HCT116 (cell line): ENCODE results near the gene BTBD9. TPM values are rescaled to one million over a fixed set of nuclear protein-coding genes. Genes with fewer than 3 reads are reported as not detected.

Experiments used
- ATAC-seq: fragments of 200-7000 bp; cut with Tn5 transposase; 2 replicates; pipeline ENCODE4 v1.9.1; 2020; ENCODE audit warnings: mild to moderate bottlenecking, moderate library complexity
- BruUV-seq: library from RNA; stranded (reverse); fragments of 400-500 nt; replicated peaks from 2 replicates; lab custom pipeline; 2021; lab: Mats Ljungman, UMichigan
- CTCF ChIA-PET: fragments of 300-600 bp; sonication (Branson Sonifier 250); formaldehyde crosslinking; loops from one replicate; lab custom pipeline; 2021; ENCODE audit warnings: antibody characterized with exemption; lab: Charles Lee
- POLR2A ChIA-PET: fragments of 300-600, 350-600 bp; sonication (Branson Sonifier 250); formaldehyde crosslinking; loops from one replicate; lab custom pipeline; 2021; ENCODE audit warnings: antibody characterized with exemption; lab: Charles Lee
- RAD21 ChIA-PET, 2 experiments: fragments of 300-600 bp; sonication (Branson Sonifier 250); formaldehyde crosslinking; loops; one replicate each; lab custom pipeline; 2023; ENCODE audit warnings: low total read pairs in 2 of 2; ENCODE audit not compliant: uncharacterized antibody in 2 of 2, unreplicated experiment in 2 of 2, low non-redundant PET in 1 of 2; lab: Charles Lee
- DNase-seq: peaks from one replicate; pipeline ENCODE4 v3.0.0-alpha.2; 2010; ENCODE audit warnings: low read depth, low spot score
- H2AFZ ChIP-seq: fragments of 200-600 bp; shearing (Covaris generic), sonication (generic); 2 replicates; pipeline ENCODE4 v1.6.1; 2017; ENCODE audit warnings: low read depth, mixed run types, mixed read lengths, antibody characterized with exemption, low read length; ENCODE audit not compliant: poor library complexity, severe bottlenecking
- H3K27ac ChIP-seq: 2 replicates; pipeline ENCODE4 v1.5.1; 2012; ENCODE audit warnings: low read depth, low read length
- H3K27me3 ChIP-seq: fragments of 200-600 bp; sonication (generic); 2 replicates; pipeline ENCODE4 v1.6.1; 2016; ENCODE audit warnings: mixed run types, low read length, mixed read lengths; ENCODE audit not compliant: insufficient read depth
- H3K36me3 ChIP-seq, 2 experiments: fragments of 200-500 bp in 1 of 2; fragments of 200-600 bp in 1 of 2; sonication (Bioruptor generic) in 1 of 2; sonication (generic) in 1 of 2; 2 replicates each; pipeline versions ENCODE4 v1.5.1 to v1.6.1; 2014 to 2016; ENCODE audit warnings: low read length in 2 of 2, inconsistent platforms in 1 of 2, mixed read lengths in 1 of 2, mixed run types in 1 of 2; ENCODE audit not compliant: insufficient read depth in 2 of 2, control insufficient read depth in 1 of 2
- H3K4me1 ChIP-seq, 2 experiments: fragments of 200-600 bp in 1 of 2; sonication (generic) in 1 of 2; 2 replicates each; pipeline versions ENCODE4 v1.5.1 to v1.6.1; 2012 to 2017; ENCODE audit warnings: low read length in 2 of 2, inconsistent platforms in 1 of 2, mild to moderate bottlenecking in 1 of 2, mixed read lengths in 1 of 2, mixed run types in 1 of 2, moderate library complexity in 1 of 2; ENCODE audit not compliant: insufficient read depth in 2 of 2, control insufficient read depth in 1 of 2
- H3K4me2 ChIP-seq: fragments of 200-600 bp; sonication (generic); 2 replicates; pipeline ENCODE4 v1.6.1; 2017; ENCODE audit warnings: mixed run types, low read length, mixed read lengths
- H3K4me3 ChIP-seq, 2 experiments: fragments of 200-600 bp in 1 of 2; sonication (generic) in 1 of 2; replicated peaks in 1 of 2; 2 replicates each; pipeline ENCODE4 v1.5.1; 2011 to 2016; ENCODE audit warnings: low read length in 2 of 2, control low read depth in 1 of 2, low read depth in 1 of 2, mild to moderate bottlenecking in 1 of 2, mixed read lengths in 1 of 2, mixed run types in 1 of 2
- H3K79me2 ChIP-seq: fragments of 200-600 bp; sonication (generic); 2 replicates; pipeline ENCODE4 v1.6.1; 2017; ENCODE audit warnings: mild to moderate bottlenecking, mixed run types, low read length, moderate library complexity, mixed read lengths; ENCODE audit not compliant: insufficient read depth
- H3K9ac ChIP-seq: fragments of 200-600 bp; sonication (generic); 2 replicates; pipeline ENCODE4 v1.6.1; 2016; ENCODE audit warnings: low read length, mixed read lengths
- H3K9me2 ChIP-seq: fragments of 200-600 bp; sonication (generic), shearing (Covaris generic); 2 replicates; pipeline ENCODE4 v1.6.1; 2017; ENCODE audit warnings: mixed run types, mild to moderate bottlenecking, moderate library complexity; ENCODE audit not compliant: insufficient read depth
- H3K9me3 ChIP-seq, 2 experiments: fragments of 200-500 bp in 1 of 2; fragments of 200-600 bp in 1 of 2; sonication (Bioruptor generic) in 1 of 2; sonication (generic) in 1 of 2; 2 replicates each; pipeline ENCODE4 v1.6.1; 2014 to 2017; ENCODE audit warnings: low read length in 2 of 2, mixed read lengths in 2 of 2, inconsistent platforms in 1 of 2, low read depth in 1 of 2, mild to moderate bottlenecking in 1 of 2, mixed run types in 1 of 2, moderate library complexity in 1 of 2; ENCODE audit not compliant: control insufficient read depth in 1 of 2, insufficient read depth in 1 of 2
- H4K20me1 ChIP-seq: fragments of 200-600 bp; sonication (generic), shearing (Covaris generic); 2 replicates; pipeline ENCODE4 v1.6.1; 2017; ENCODE audit warnings: mixed run types, mild to moderate bottlenecking, moderate library complexity; ENCODE audit not compliant: insufficient read depth
- ATF3 ChIP-seq: IDR thresholded peaks from 2 replicates; pipeline ENCODE4 v1.6.1; 2012
- CEBPB ChIP-seq: IDR thresholded peaks from 2 replicates; pipeline ENCODE4 v1.6.1; 2012; ENCODE audit warnings: low read depth
- ELF1 ChIP-seq: IDR thresholded peaks from 2 replicates; pipeline ENCODE4 v1.6.1; 2012; ENCODE audit warnings: low read depth, borderline replicate concordance
- EZH2 ChIP-seq: fragments of 200-600 bp; sonication (generic); IDR thresholded peaks from 2 replicates; pipeline ENCODE4 v1.6.1; 2017; ENCODE audit warnings: antibody characterized with exemption, mixed run types
- EZH2phosphoT487 ChIP-seq: fragments of 200-600 bp; IDR thresholded peaks from 2 replicates; pipeline ENCODE4 v1.6.1; 2018; ENCODE audit warnings: antibody characterized with exemption, borderline replicate concordance
- FOSL1 ChIP-seq: IDR thresholded peaks from 2 replicates; pipeline ENCODE4 v1.6.1; 2012; ENCODE audit warnings: low read depth
- JUND ChIP-seq: IDR thresholded peaks from 2 replicates; pipeline ENCODE4 v1.6.1; 2012
- MAX ChIP-seq: IDR thresholded peaks from 2 replicates; pipeline ENCODE4 v1.6.1; 2012
- POLR2A ChIP-seq: IDR thresholded peaks from 2 replicates; pipeline ENCODE4 v1.7.0; 2011; ENCODE audit warnings: borderline replicate concordance; ENCODE audit not compliant: insufficient read depth, insufficient read length; ENCODE audit errors: extremely low read depth
- RAD21 ChIP-seq: IDR thresholded peaks from 2 replicates; pipeline ENCODE4 v1.6.1; 2012; ENCODE audit warnings: low read depth, mild to moderate bottlenecking
- REST ChIP-seq: IDR thresholded peaks from 2 replicates; pipeline ENCODE4 v1.6.1; 2012; ENCODE audit warnings: low read depth
- SIN3A ChIP-seq: IDR thresholded peaks from 2 replicates; pipeline ENCODE4 v1.6.1; 2012; ENCODE audit warnings: low read depth
- SRF ChIP-seq: IDR thresholded peaks from 2 replicates; pipeline ENCODE4 v1.6.1; 2012; ENCODE audit warnings: low read depth
- TCF7L2 ChIP-seq: IDR thresholded peaks from 2 replicates; pipeline ENCODE4 v1.7.0; 2011; ENCODE audit warnings: borderline replicate concordance, inconsistent platforms; ENCODE audit not compliant: insufficient read depth, insufficient read length; ENCODE audit errors: extremely low read depth
- YY1 ChIP-seq: IDR thresholded peaks from 2 replicates; pipeline ENCODE4 v1.6.1; 2011; ENCODE audit warnings: low read length, low read depth, moderate library complexity, mild to moderate bottlenecking; ENCODE audit not compliant: insufficient replicate concordance; ENCODE audit errors: extremely low read depth
- ZBTB33 ChIP-seq: IDR thresholded peaks from 2 replicates; pipeline ENCODE4 v1.6.1; 2011; ENCODE audit warnings: mild to moderate bottlenecking, low read length, moderate library complexity; ENCODE audit not compliant: insufficient replicate concordance; ENCODE audit errors: extremely low read depth
- intact Hi-C: fragments of 100-400 bp; cut with micrococcal nuclease; formaldehyde crosslinking; loops from 2 replicates; pipeline ENCODE4 v1.10.0; 2022
- total RNA-seq: library from RNA; stranded (reverse); gene quantifications from one replicate; pipeline ENCODE4 v1.2.1, GENCODE V29; 2021; ENCODE audit not compliant: unreplicated experiment

BTBD9 gene
- total RNA-seq, 1 experiment from 2014 or later = 10.9 TPM

GRCh38 chr6:38481211-38481836 is 158.4 kb downstream of the BTBD9 start:
- H3K79me2 ChIP-seq = no peaks in the 10 kb centered on the region
- H3K36me3 ChIP-seq = no peaks in the 10 kb centered on the region
- DNase-seq = no peak
- no peaks in the 10 kb centered on the region for H4K20me1 ChIP-seq
- H2AFZ ChIP-seq = no peak overlapping the region
- TF ChIP-seq TCF7L2 (no peak), FOSL1 (no peak), JUND (no peak), SRF (no peak), SIN3A (no peak), CEBPB (no peak)
- TF ChIP-seq, all 23 proteins: peak for 0
- Histone ChIP-seq H3K9me3 (no peaks in the 10 kb centered on the region), H3K27ac (no peak overlapping the region), H3K27me3 (no peaks in the 10 kb centered on the region), H3K4me1 (no peaks in the 10 kb centered on the region), H3K9me2 (no peaks in the 10 kb centered on the region), H3K4me2 (no peak overlapping the region), H3K9ac (no peak overlapping the region), H3K4me3 (no peak overlapping the region)
- RAD21 ChIA-PET = no interaction called here
- BruUV-seq = no TSS peak
- CTCF ChIA-PET = no interaction called here
- intact Hi-C loops = no loop called here
- POLR2A ChIA-PET = no interaction called here
- ATAC-seq = no peak

- CTCF ChIA-PET = no interaction called here
- TF ChIP-seq POLR2A (no peak), EZH2phosphoT487 (no peak), REST (no peak), EZH2 (no peak), YY1 (no peak), MAX (no peak), FOSL1 (no peak), ATF3 (no peak), RAD21 (no peak), ZBTB33 (no peak), ELF1 (no peak)
Observed at GRCh38 chr6:38480036-38480435, 159.7 kb downstream of the BTBD9 start.

More at GRCh38 chr6:38480036-38480435, 159.7 kb downstream of the BTBD9 start:
- BruUV-seq = no TSS peak
- Histone ChIP-seq H3K9me2 (no peaks in the 10 kb centered on the region), H2AFZ (no peak overlapping the region), H3K9me3 (no peaks in the 10 kb centered on the region), H3K27me3 (no peaks in the 10 kb centered on the region), H3K4me2 (no peak overlapping the region), H3K9ac (no peak overlapping the region), H3K36me3 (no peaks in the 10 kb centered on the region), H3K79me2 (no peaks in the 10 kb centered on the region), H3K4me3 (no peak overlapping the region), H3K4me1 (no peaks in the 10 kb centered on the region), H4K20me1 (no peaks in the 10 kb centered on the region), H3K27ac (no peak overlapping the region)
- DNase-seq = no peak
- POLR2A ChIA-PET = no interaction called here
- intact Hi-C loops = no loop called here
- RAD21 ChIA-PET = no interaction called here
- ATAC-seq = no peak
